GM19099 (cell line): ENCODE measurements around the gene ACTA1.

Source experiments
- POLR2A ChIP-seq: IDR thresholded peaks from 3 replicates; pipeline ENCODE4 v1.6.1; 2011; ENCODE audit warnings: low read depth; ENCODE audit not compliant: insufficient read length; ENCODE audit errors: extremely low read depth

The ACTA1 gene

GRCh38 chr1:229396585-229397206, 37.2 kb downstream of the ACTA1 start:
- no peak for TF ChIP-seq POLR2A

GRCh38 chr1:229392936-229393335, 41.0 kb downstream of the ACTA1 start:
- no peak for TF ChIP-seq POLR2A

- no peak for TF ChIP-seq POLR2A
Measured at GRCh38 chr1:229390130-229390529, 43.8 kb downstream of the ACTA1 start.

- TF ChIP-seq POLR2A, result no peak
Measured at GRCh38 chr1:229388897-229389580, 44.9 kb downstream of the ACTA1 start.

GRCh38 chr1:229385853-229386456, 47.9 kb downstream of the ACTA1 start:
- no peak for TF ChIP-seq POLR2A

- TF ChIP-seq POLR2A, result no peak
Measured at GRCh38 chr1:229384822-229385221, 49.1 kb downstream of the ACTA1 start.

- TF ChIP-seq POLR2A, result no peak
Measured at GRCh38 chr1:229383961-229384360, 49.9 kb downstream of the ACTA1 start.

- no peak for TF ChIP-seq POLR2A
Measured at GRCh38 chr1:229383188-229383587, 50.7 kb downstream of the ACTA1 start.
